ENCODE data around the gene G6PD.

Gene G6PD

GRCh38 chrX:154485150-154486051 is 61.2 kb downstream of the G6PD start:
- no peak for DNase-seq

GRCh38 chrX:154484255-154485149 is 62.1 kb downstream of the G6PD start:
- no peak for DNase-seq

DNA sequence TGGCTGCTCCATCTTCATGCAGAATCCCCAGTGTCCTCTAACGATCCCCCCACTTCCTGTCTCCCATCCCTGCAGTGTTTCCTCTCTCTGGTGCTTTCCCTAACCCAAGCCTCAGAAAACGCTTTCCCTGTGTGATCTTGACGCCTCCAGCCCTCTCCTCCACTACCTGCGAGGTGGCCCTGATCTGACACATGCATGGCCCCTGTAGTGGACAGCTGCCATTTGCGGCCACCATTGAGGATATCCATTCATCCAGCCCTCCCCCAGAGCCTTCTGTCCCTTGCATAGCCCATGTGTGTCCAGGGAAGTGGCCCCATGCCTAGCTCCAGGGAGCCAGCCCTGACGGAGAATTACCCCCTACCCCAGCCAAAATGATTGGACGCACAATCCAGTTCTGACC is 63.3 kb downstream of the G6PD start:
- no peak for DNase-seq

DNA sequence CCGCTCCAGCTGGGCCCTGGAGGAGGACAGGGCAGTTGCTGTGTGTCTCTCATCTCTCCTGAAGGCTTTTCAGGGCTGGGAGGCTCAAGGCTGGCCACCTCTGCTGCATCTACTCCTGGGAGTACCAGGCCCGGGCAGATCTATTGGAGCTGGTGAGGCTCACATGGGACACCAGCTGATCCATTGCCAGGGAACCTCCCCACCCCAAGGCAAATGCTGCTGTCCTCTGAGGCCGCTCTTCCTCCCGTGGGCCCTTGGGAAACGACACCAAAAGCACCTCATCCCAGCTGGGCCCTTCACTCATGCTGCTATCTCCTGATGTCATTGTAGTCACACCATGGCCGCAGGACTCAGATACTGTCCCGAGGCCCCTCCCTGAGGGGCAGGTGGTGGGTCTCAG is 63.9 kb downstream of the G6PD start:
- DNase-seq: no peak

- no peak for DNase-seq
Measured at GRCh38 chrX:154481911-154482601, 64.6 kb downstream of the G6PD start.

All from fibroblast of upper back skin (primary cell).